HepG2 (cell line): ENCODE results near the gene ACTN4. TPM values are rescaled to one million over a fixed set of nuclear protein-coding genes. Genes with fewer than 3 reads are reported as not detected.

Experiments used
- CBFB ChIP-seq: sonication (generic); formaldehyde crosslinking; IDR thresholded peaks from 2 replicates; pipeline ENCODE4 v1.4.0; 2020; ENCODE audit warnings: missing genetic modification reagents
- KLF16 ChIP-seq, 2 experiments: sonication (generic) in 1 of 2; formaldehyde crosslinking in 1 of 2; IDR thresholded peaks; 2 replicates each; pipeline versions ENCODE4 v1.6.1 to v1.8.0; 2016 to 2023; ENCODE audit warnings: missing genetic modification reagents in 2 of 2, missing compliant biosample characterization in 1 of 2
- RAD51 ChIP-seq: fragments of 450-650 bp; IDR thresholded peaks from 2 replicates; pipeline ENCODE4 v1.6.1; 2016; ENCODE audit warnings: borderline replicate concordance
- RBM39 ChIP-seq: fragments of 200-400 bp; formaldehyde crosslinking; IDR thresholded peaks from one replicate; pipeline ENCODE4 v1.6.1; 2018; ENCODE audit warnings: antibody characterized with exemption, mild to moderate bottlenecking, low read depth, low read length; ENCODE audit not compliant: poor library complexity, severe bottlenecking
- SUZ12 ChIP-seq: fragments of 150-350 bp; IDR thresholded peaks from 2 replicates; pipeline ENCODE4 v1.6.1; 2014; ENCODE audit warnings: low read depth, low read length
- WIZ ChIP-seq: sonication (generic); formaldehyde crosslinking; IDR thresholded peaks from 2 replicates; pipeline ENCODE4 v1.5.1; 2020; ENCODE audit warnings: mild to moderate bottlenecking, missing genetic modification reagents
- ZFP37 ChIP-seq: sonication (generic); formaldehyde crosslinking; IDR thresholded peaks from 2 replicates; pipeline ENCODE4 v1.4.0; 2020; ENCODE audit warnings: missing genetic modification reagents, borderline replicate concordance
- ZFX ChIP-seq: sonication (generic); formaldehyde crosslinking; IDR thresholded peaks from 2 replicates; pipeline ENCODE4 v1.4.0; 2020; ENCODE audit warnings: mild to moderate bottlenecking, low read depth, missing genetic modification reagents, moderate library complexity
- ZNF121 ChIP-seq: sonication (generic); formaldehyde crosslinking; IDR thresholded peaks from 2 replicates; pipeline ENCODE4 v1.5.0; 2020; ENCODE audit warnings: mild to moderate bottlenecking, missing genetic modification reagents
- ZNF34 ChIP-seq: sonication (generic); formaldehyde crosslinking; IDR thresholded peaks from 2 replicates; pipeline ENCODE4 v1.4.0; 2020; ENCODE audit warnings: mild to moderate bottlenecking, missing genetic modification reagents, borderline replicate concordance
- ZNF619 ChIP-seq: sonication (generic); formaldehyde crosslinking; IDR thresholded peaks from 2 replicates; pipeline ENCODE4 v1.4.0; 2020; ENCODE audit warnings: mild to moderate bottlenecking, missing genetic modification reagents
- ZNF703 ChIP-seq: sonication (generic); formaldehyde crosslinking; IDR thresholded peaks from 2 replicates; pipeline ENCODE4 v1.5.1; 2020; ENCODE audit warnings: missing genetic modification reagents, mild to moderate bottlenecking, moderate library complexity, borderline replicate concordance
- ZNF788 ChIP-seq: sonication (generic); formaldehyde crosslinking; IDR thresholded peaks from 2 replicates; pipeline ENCODE4 v1.5.0; 2020; ENCODE audit warnings: mild to moderate bottlenecking, missing genetic modification reagents, borderline replicate concordance
- polyA plus RNA-seq, 8 experiments: library from polyadenylated mRNA; depleted of rRNA in 3 of 8; stranded (reverse) in 7 of 8; unstranded in 1 of 8; fragments of >200 nt; fragmentation: Illumina TruSeq in 4 of 8; extraction: Trizol in 4 of 8; gene quantifications; 2 replicates each; pipeline versions ENCODE4 v1.2.1 to v1.2.3, GENCODE V29; 2011 to 2016; ENCODE audit warnings: low read depth in 4 of 8, missing spikeins in 1 of 8, mixed read lengths in 1 of 8; ENCODE audit not compliant: insufficient read depth in 1 of 8
- total RNA-seq, 5 experiments: library from RNA; depleted of rRNA; stranded (reverse); fragments of >200 nt; fragmentation: Illumina TruSeq; extraction: Trizol; gene quantifications; 2 replicates each; pipeline ENCODE4 v1.2.3, GENCODE V29; 2016; ENCODE audit warnings: low read depth in 1 of 5
- TF ChIP-seq, protein P1 (sequence below): IDR thresholded peaks from 2 replicates; pipeline ENCODE4 v1.6.1; 2016; ENCODE audit warnings: missing genetic modification reagents, missing compliant biosample characterization
- TF ChIP-seq, protein P2 (sequence below): sonication (generic); formaldehyde crosslinking; IDR thresholded peaks from 2 replicates; pipeline ENCODE4 v1.5.1; 2020; ENCODE audit warnings: missing genetic modification reagents, mild to moderate bottlenecking, borderline replicate concordance
- TF ChIP-seq, protein P3 (sequence below): sonication (generic); formaldehyde crosslinking; IDR thresholded peaks from 2 replicates; pipeline ENCODE4 v1.4.0; 2020; ENCODE audit warnings: missing genetic modification reagents, borderline replicate concordance
- TF ChIP-seq, protein P4 (sequence below): sonication (generic); formaldehyde crosslinking; IDR thresholded peaks from 2 replicates; pipeline ENCODE4 v1.5.1; 2020; ENCODE audit warnings: mild to moderate bottlenecking, moderate library complexity, missing genetic modification reagents
- TF ChIP-seq, protein P5 (sequence below): sonication (generic); formaldehyde crosslinking; conservative IDR thresholded peaks from 2 replicates; pipeline ENCODE4 v1.4.0; 2020; ENCODE audit warnings: missing genetic modification reagents
- TF ChIP-seq, protein P6 (sequence below): sonication (generic); formaldehyde crosslinking; IDR thresholded peaks from 2 replicates; pipeline ENCODE4 v1.4.0; 2020; ENCODE audit warnings: missing genetic modification reagents

Gene ACTN4
- total and polyA plus RNA-seq, 2 of the 13 experiments (the other 11 are each of a cell fraction or from before 2014, with no cell fraction given), result 171 to 192 TPM

DNA sequence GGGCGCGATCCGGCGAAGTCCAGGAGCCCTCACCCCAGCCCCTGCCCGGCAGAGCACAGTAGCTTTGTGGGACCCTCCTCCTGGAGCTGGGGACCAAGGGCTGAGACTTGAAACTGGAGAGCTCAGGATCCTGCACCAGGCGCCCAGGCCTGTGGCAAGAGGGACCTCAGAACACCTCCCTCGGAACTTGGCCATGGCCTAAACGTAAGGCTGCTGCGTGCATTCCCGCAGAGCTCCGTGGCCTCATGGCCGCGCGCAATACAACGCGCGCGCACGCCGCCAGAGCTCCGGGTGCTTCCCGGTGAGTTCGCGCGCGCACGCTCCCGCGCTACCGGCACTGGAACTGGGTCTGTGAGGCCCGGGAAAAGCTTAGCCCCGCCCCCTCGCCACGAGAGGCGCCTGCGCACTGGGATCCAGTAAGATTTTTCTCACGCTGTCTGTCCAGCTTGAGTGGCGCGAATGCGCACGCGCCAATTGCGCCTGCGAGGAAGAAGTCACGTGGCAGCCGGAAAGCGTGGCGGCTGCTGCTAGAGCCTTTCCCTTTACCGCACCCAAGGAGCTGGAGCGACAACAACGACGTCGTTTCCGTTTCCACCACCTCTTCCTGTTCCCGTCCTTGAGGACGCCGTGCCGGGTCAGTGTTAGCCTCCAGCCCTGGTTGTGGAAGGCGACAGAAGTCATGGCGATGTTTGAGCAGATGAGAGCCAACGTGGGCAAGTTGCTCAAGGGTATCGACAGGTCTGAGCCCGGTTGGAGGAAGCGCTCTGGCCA, 28.7 kb upstream of the ACTN4 start, which contains the start of gene EIF3K (continued):
- TF ChIP-seq ZNF34 (CRISPR knock-in tag), result no peak
- TF ChIP-seq, protein P1, sequence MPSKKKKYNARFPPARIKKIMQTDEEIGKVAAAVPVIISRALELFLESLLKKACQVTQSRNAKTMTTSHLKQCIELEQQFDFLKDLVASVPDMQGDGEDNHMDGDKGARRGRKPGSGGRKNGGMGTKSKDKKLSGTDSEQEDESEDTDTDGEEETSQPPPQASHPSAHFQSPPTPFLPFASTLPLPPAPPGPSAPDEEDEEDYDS (CRISPR knock-in tag), result peak; percentile 39; the same call in 1 of the 2 replicates
- peak; percentile 87 for TF ChIP-seq ZNF619 (CRISPR knock-in tag)
- TF ChIP-seq, protein P2, sequence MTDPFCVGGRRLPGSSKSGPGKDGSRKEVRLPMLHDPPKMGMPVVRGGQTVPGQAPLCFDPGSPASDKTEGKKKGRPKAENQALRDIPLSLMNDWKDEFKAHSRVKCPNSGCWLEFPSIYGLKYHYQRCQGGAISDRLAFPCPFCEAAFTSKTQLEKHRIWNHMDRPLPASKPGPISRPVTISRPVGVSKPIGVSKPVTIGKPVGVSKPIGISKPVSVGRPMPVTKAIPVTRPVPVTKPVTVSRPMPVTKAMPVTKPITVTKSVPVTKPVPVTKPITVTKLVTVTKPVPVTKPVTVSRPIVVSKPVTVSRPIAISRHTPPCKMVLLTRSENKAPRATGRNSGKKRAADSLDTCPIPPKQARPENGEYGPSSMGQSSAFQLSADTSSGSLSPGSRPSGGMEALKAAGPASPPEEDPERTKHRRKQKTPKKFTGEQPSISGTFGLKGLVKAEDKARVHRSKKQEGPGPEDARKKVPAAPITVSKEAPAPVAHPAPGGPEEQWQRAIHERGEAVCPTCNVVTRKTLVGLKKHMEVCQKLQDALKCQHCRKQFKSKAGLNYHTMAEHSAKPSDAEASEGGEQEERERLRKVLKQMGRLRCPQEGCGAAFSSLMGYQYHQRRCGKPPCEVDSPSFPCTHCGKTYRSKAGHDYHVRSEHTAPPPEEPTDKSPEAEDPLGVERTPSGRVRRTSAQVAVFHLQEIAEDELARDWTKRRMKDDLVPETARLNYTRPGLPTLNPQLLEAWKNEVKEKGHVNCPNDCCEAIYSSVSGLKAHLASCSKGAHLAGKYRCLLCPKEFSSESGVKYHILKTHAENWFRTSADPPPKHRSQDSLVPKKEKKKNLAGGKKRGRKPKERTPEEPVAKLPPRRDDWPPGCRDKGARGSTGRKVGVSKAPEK (CRISPR knock-in tag), result no peak
- TF ChIP-seq ZNF703 (CRISPR knock-in tag), result 0 out of 2 replicates have a peak, but pooled peaks have one; percentile 38
- TF ChIP-seq ZFX (CRISPR knock-in tag), result peak; percentile 89
- TF ChIP-seq, protein P3, sequence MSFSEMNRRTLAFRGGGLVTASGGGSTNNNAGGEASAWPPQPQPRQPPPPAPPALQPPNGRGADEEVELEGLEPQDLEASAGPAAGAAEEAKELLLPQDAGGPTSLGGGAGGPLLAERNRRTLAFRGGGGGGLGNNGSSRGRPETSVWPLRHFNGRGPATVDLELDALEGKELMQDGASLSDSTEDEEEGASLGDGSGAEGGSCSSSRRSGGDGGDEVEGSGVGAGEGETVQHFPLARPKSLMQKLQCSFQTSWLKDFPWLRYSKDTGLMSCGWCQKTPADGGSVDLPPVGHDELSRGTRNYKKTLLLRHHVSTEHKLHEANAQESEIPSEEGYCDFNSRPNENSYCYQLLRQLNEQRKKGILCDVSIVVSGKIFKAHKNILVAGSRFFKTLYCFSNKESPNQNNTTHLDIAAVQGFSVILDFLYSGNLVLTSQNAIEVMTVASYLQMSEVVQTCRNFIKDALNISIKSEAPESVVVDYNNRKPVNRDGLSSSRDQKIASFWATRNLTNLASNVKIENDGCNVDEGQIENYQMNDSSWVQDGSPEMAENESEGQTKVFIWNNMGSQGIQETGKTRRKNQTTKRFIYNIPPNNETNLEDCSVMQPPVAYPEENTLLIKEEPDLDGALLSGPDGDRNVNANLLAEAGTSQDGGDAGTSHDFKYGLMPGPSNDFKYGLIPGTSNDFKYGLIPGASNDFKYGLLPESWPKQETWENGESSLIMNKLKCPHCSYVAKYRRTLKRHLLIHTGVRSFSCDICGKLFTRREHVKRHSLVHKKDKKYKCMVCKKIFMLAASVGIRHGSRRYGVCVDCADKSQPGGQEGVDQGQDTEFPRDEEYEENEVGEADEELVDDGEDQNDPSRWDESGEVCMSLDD (CRISPR knock-in tag), result no peak
- TF ChIP-seq KLF16 (CRISPR knock-in tag; IDR thresholded peaks at IDR 0.05), result peak in 1 of 2 experiments; percentile 50; a peak in 1 of 4 replicates
- TF ChIP-seq, protein P4, sequence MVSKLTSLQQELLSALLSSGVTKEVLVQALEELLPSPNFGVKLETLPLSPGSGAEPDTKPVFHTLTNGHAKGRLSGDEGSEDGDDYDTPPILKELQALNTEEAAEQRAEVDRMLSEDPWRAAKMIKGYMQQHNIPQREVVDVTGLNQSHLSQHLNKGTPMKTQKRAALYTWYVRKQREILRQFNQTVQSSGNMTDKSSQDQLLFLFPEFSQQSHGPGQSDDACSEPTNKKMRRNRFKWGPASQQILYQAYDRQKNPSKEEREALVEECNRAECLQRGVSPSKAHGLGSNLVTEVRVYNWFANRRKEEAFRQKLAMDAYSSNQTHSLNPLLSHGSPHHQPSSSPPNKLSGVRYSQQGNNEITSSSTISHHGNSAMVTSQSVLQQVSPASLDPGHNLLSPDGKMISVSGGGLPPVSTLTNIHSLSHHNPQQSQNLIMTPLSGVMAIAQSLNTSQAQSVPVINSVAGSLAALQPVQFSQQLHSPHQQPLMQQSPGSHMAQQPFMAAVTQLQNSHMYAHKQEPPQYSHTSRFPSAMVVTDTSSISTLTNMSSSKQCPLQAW (CRISPR knock-in tag), result no peak; the same call in none of the 2 replicates
- TF ChIP-seq RBM39, result no peak
- TF ChIP-seq SUZ12, result no peak
- TF ChIP-seq ZFP37 (CRISPR knock-in tag), result no peak
- no peak for TF ChIP-seq WIZ (CRISPR knock-in tag)
- TF ChIP-seq, protein P5, sequence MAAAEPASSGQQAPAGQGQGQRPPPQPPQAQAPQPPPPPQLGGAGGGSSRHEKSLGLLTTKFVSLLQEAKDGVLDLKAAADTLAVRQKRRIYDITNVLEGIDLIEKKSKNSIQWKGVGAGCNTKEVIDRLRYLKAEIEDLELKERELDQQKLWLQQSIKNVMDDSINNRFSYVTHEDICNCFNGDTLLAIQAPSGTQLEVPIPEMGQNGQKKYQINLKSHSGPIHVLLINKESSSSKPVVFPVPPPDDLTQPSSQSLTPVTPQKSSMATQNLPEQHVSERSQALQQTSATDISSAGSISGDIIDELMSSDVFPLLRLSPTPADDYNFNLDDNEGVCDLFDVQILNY (CRISPR knock-in tag), result peak; percentile 87
- no peak; the same call in 1 of the 2 replicates for TF ChIP-seq CBFB
- no peak for TF ChIP-seq ZNF121 (CRISPR knock-in tag)
- TF ChIP-seq, protein P6, sequence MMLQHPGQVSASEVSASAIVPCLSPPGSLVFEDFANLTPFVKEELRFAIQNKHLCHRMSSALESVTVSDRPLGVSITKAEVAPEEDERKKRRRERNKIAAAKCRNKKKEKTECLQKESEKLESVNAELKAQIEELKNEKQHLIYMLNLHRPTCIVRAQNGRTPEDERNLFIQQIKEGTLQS (CRISPR knock-in tag), result no peak
- TF ChIP-seq ZNF788 (CRISPR knock-in tag), result peak; percentile 83; the same call in 1 of the 2 replicates
- TF ChIP-seq RAD51, result peak; percentile 94
